HG02973 (cell line): ENCODE measurements around the gene ACCS.

Experiments
- ATAC-seq: cut with Tn5 transposase; IDR thresholded peaks from one replicate; pipeline ENCODE4 v1.9.1; 2021; ENCODE audit warnings: moderate library complexity; ENCODE audit not compliant: unreplicated experiment

Gene ACCS

GRCh38 chr11:44126304-44126703 is 60.2 kb downstream of the ACCS start:
- no peak for ATAC-seq

GRCh38 chr11:44127130-44127529 is 61.1 kb downstream of the ACCS start:
- ATAC-seq, result no peak

DNA sequence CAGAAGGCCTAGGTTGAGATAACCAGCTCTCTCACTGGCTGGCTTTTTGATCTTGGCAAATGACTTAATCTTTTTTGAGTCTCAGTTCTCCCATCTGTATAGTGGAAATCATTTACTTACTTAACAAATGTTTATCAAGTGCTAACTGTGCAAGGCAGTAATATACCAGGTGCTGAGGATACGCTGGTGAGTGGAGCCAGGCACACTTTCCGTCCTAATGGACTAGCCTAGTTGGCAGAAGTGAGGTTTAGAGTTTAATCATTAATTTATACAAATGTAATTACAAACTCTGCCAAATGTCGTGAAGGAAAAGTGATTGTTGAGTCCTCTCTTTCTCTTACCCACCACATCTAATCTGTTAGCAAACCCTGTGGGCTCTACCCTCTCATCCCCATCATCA is 62.7 kb downstream of the ACCS start:
- ATAC-seq, result no peak

DNA sequence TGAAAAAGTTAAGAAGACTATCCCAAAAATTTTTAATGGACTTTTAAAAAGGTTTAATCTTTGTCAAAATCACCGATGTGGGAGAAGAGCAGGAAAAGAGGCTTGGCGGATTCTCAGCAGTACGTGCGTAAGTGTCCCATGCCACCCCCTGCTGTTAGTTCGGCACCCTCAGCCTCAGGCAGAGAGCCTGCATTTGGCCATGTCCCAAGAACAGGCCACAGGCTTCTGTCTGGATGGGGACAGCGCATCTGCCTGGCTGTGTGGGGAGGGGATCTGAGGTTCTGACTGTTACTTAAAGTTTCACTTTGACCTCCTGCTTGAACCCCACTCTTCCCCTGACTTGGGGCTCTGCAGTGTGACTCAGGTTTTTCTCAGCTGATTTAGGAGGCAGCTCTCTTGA is 64.7 kb downstream of the ACCS start:
- no peak for ATAC-seq

GRCh38 chr11:44133335-44133946 is 67.4 kb downstream of the ACCS start:
- no peak for ATAC-seq
